ENCODE measurements around the gene KLHL17.
"Not testable (repeated sequence)": the region's sequence is repeated elsewhere in the genome, so short reads cannot be mapped to it uniquely, and the experiment has no call there.

Gene KLHL17

GRCh38 chr1:1004780-1005697 is 44.7 kb downstream of the KLHL17 start:
- Histone ChIP-seq H3K27me3 (ENCODE audit: control insufficient read depth, low read length) (peaks cover 26% of the 10 kb centered on the region), H4K20me1 (ENCODE audit: control insufficient read depth, insufficient read depth, low read depth, low read length) (no peaks in the 10 kb centered on the region), H3K9me2 (replicated peaks; ENCODE audit: control insufficient read depth, low read length) (no peaks in the 10 kb centered on the region), H3K4me3 (ENCODE audit: low read length) (no peak overlapping the region), H3K9me3 (ENCODE audit: control insufficient read depth, insufficient read depth, low read length) (no peaks in the 10 kb centered on the region), H3K27ac (ENCODE audit: low read depth, low read length) (no peak overlapping the region), H3F3A (ENCODE audit: control insufficient read depth, insufficient read depth) (no peaks in the 10 kb centered on the region), H3K4me2 (ENCODE audit: low read length) (no peak overlapping the region), H3K36me3 (ENCODE audit: control insufficient read depth, low read length) (no peaks in the 10 kb centered on the region), H3K4me1 (ENCODE audit: control insufficient read depth, low read length) (peaks cover 3% of the 10 kb centered on the region; the same call in 1 of the 2 replicates), H3K79me2 (ENCODE audit: control insufficient read depth, low read length) (no peaks in the 10 kb centered on the region)
- TF ChIP-seq, protein P1, sequence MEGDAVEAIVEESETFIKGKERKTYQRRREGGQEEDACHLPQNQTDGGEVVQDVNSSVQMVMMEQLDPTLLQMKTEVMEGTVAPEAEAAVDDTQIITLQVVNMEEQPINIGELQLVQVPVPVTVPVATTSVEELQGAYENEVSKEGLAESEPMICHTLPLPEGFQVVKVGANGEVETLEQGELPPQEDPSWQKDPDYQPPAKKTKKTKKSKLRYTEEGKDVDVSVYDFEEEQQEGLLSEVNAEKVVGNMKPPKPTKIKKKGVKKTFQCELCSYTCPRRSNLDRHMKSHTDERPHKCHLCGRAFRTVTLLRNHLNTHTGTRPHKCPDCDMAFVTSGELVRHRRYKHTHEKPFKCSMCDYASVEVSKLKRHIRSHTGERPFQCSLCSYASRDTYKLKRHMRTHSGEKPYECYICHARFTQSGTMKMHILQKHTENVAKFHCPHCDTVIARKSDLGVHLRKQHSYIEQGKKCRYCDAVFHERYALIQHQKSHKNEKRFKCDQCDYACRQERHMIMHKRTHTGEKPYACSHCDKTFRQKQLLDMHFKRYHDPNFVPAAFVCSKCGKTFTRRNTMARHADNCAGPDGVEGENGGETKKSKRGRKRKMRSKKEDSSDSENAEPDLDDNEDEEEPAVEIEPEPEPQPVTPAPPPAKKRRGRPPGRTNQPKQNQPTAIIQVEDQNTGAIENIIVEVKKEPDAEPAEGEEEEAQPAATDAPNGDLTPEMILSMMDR (IDR thresholded peaks at IDR 0.05; ENCODE audit: low read depth, low read length, poor library complexity, severe bottlenecking), result no peak
- no peak for TF ChIP-seq EZH2phosphoT487 (IDR thresholded peaks at IDR 0.05; ENCODE audit: borderline replicate concordance, low read length)

DNA sequence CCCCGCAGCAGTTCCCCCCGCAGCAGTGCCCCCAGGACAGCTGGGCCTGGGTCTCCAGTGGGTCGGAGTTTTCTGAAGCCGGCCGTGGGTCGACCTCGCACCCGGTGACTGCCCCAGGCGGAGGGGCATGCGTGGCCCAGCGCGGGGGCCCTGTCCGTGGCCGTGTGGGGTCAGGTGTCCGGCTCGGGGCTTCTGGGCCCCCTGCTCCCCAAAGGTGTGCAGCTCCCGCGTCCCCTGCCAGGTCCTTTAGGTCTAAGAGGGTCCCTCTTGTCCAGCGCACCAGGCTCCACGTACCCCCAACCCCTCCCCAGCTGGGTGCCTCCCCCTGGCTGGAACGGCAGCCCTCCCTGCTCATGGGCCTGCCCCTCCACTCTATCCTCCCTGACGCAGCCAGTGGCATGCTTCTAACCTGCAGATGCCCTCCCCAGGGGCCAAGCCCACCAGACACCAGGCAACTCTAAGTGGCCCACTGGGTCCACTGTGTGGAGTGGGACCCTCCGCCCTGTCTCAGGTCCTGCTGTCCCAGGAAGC is 45.5 kb downstream of the KLHL17 start:
- Histone ChIP-seq H3K4me1 (ENCODE audit: control insufficient read depth, low read length) (peaks cover 3% of the 10 kb centered on the region; the same call in 1 of the 2 replicates), H3K9me2 (replicated peaks; ENCODE audit: control insufficient read depth, low read length) (no peaks in the 10 kb centered on the region), H3K27ac (ENCODE audit: low read depth, low read length) (no peak overlapping the region), H4K20me1 (ENCODE audit: control insufficient read depth, insufficient read depth, low read depth, low read length) (no peaks in the 10 kb centered on the region), H3K9me3 (ENCODE audit: control insufficient read depth, insufficient read depth, low read length) (no peaks in the 10 kb centered on the region), H3K27me3 (ENCODE audit: control insufficient read depth, low read length) (peaks cover 26% of the 10 kb centered on the region), H3K4me3 (ENCODE audit: low read length) (no peak overlapping the region), H3K4me2 (ENCODE audit: low read length) (no peak overlapping the region), H3K79me2 (ENCODE audit: control insufficient read depth, low read length) (no peaks in the 10 kb centered on the region), H3K36me3 (ENCODE audit: control insufficient read depth, low read length) (no peaks in the 10 kb centered on the region), H3F3A (ENCODE audit: control insufficient read depth, insufficient read depth) (no peaks in the 10 kb centered on the region)
- TF ChIP-seq, protein P1 (IDR thresholded peaks at IDR 0.05; ENCODE audit: low read depth, low read length, poor library complexity, severe bottlenecking), result no peak
- no peak for TF ChIP-seq EZH2phosphoT487 (IDR thresholded peaks at IDR 0.05; ENCODE audit: borderline replicate concordance, low read length)

GRCh38 chr1:1006305-1007159 is 46.1 kb downstream of the KLHL17 start:
- Histone ChIP-seq H3K36me3 (ENCODE audit: control insufficient read depth, low read length) (no peaks in the 10 kb centered on the region), H3K27me3 (ENCODE audit: control insufficient read depth, low read length) (peaks cover 26% of the 10 kb centered on the region), H3F3A (ENCODE audit: control insufficient read depth, insufficient read depth) (no peaks in the 10 kb centered on the region), H3K4me2 (ENCODE audit: low read length) (no peak overlapping the region), H3K79me2 (ENCODE audit: control insufficient read depth, low read length) (no peaks in the 10 kb centered on the region), H3K9me2 (replicated peaks; ENCODE audit: control insufficient read depth, low read length) (no peaks in the 10 kb centered on the region), H3K4me3 (ENCODE audit: low read length) (no peak overlapping the region), H3K27ac (ENCODE audit: low read depth, low read length) (no peak overlapping the region), H4K20me1 (ENCODE audit: control insufficient read depth, insufficient read depth, low read depth, low read length) (no peaks in the 10 kb centered on the region), H3K4me1 (ENCODE audit: control insufficient read depth, low read length) (peaks cover 3% of the 10 kb centered on the region; the same call in 1 of the 2 replicates), H3K9me3 (ENCODE audit: control insufficient read depth, insufficient read depth, low read length) (no peaks in the 10 kb centered on the region)
- no peak for TF ChIP-seq EZH2phosphoT487 (IDR thresholded peaks at IDR 0.05; ENCODE audit: borderline replicate concordance, low read length)
- TF ChIP-seq, protein P1 (IDR thresholded peaks at IDR 0.05; ENCODE audit: low read depth, low read length, poor library complexity, severe bottlenecking), result no peak

- H4K20me1 ChIP-seq (ENCODE audit: control insufficient read depth, insufficient read depth, low read depth, low read length); H3K4me2 ChIP-seq (ENCODE audit: low read length); H3K27ac ChIP-seq (ENCODE audit: low read depth, low read length); H3K27me3 ChIP-seq (ENCODE audit: control insufficient read depth, low read length); H3K79me2 ChIP-seq (ENCODE audit: control insufficient read depth, low read length); H3K4me3 ChIP-seq (ENCODE audit: low read length); H3K9me2 ChIP-seq (replicated peaks; ENCODE audit: control insufficient read depth, low read length); H3K36me3 ChIP-seq (ENCODE audit: control insufficient read depth, low read length); H3K9me3 ChIP-seq (ENCODE audit: control insufficient read depth, insufficient read depth, low read length); H3F3A ChIP-seq (ENCODE audit: control insufficient read depth, insufficient read depth): not testable (repeated sequence)
- H3K4me1 ChIP-seq (ENCODE audit: control insufficient read depth, low read length), result peaks cover 22% of the 10 kb centered on the region
Measured at GRCh38 chr1:1010131-1010530, 49.7 kb downstream of the KLHL17 start.
